ENCODE data around the gene HOXA9. TPM values are rescaled to one million over a fixed set of nuclear protein-coding genes. Genes with fewer than 3 reads are reported as not detected.

Gene HOXA9
- total and polyA plus RNA-seq, 10 of the 15 experiments (the other 5 are each of a cell fraction or from before 2014, with no cell fraction given), result not detected

- TF ChIP-seq CUX1 (IDR thresholded peaks at IDR 0.05; ENCODE audit: insufficient replicate concordance, low read depth, low read length) (no peak), CREM (IDR thresholded peaks at IDR 0.05; ENCODE audit: low read depth) (peak; percentile 56; the same call in 1 of the 2 replicates), SKIL (IDR thresholded peaks at IDR 0.05; ENCODE audit: low read depth, poor library complexity, severe bottlenecking) (peak; percentile 31), CBX3 (IDR thresholded peaks at IDR 0.05; ENCODE audit: borderline replicate concordance, low read depth) (no peak), ATF2 (IDR thresholded peaks at IDR 0.05; ENCODE audit: low read length) (peak; percentile 53; the same call in 1 of the 2 replicates), RUNX3 (IDR thresholded peaks at IDR 0.05; ENCODE audit: low read length) (peak; percentile 83), IKZF2 (IDR thresholded peaks at IDR 0.05) (peak; percentile 83 to 90), MTA2 (IDR thresholded peaks at IDR 0.05; ENCODE audit: low read depth) (peak; percentile 65; the same call in 1 of the 2 replicates), RELB (IDR thresholded peaks at IDR 0.05; ENCODE audit: low read depth) (peak; percentile 54; the same call in 1 of the 2 replicates), EP300 (IDR thresholded peaks at IDR 0.05; ENCODE audit: borderline replicate concordance in 1 of 2, control insufficient read depth in 1 of 2, low read depth in 2 of 2, low read length in 2 of 2) (peak in 1 of 2 experiments; percentile 55; a peak in 1 of 4 replicates), ETV6 (conservative IDR thresholded peaks at IDR 0.05 in 1 of 2, IDR thresholded peaks at IDR 0.05 in 1 of 2; ENCODE audit: borderline replicate concordance in 1 of 2, low read depth in 1 of 2) (no peak), ZNF207 (IDR thresholded peaks at IDR 0.05; ENCODE audit: borderline replicate concordance) (no peak), EED (IDR thresholded peaks at IDR 0.05; ENCODE audit: low read depth) (peak; percentile 68), DPF2 (IDR thresholded peaks at IDR 0.05) (peak; percentile 20; the same call in 1 of the 2 replicates), BHLHE40 (IDR thresholded peaks at IDR 0.05; ENCODE audit: borderline replicate concordance in 1 of 2, low read depth in 2 of 2, low read length in 1 of 2) (peak in 1 of 2 experiments; percentile 15; a peak in 1 of 4 replicates)
Observed at GRCh38 chr7:27134392-27134791, 30.9 kb downstream of the HOXA9 start (continued).

All from GM12878 (cell line).